D721Med (cell line): ENCODE results near the gene CCDC137.
A peak's percentile ranks its signal among the peaks of the same experiment; 100 is the strongest.

ENCODE experiments used
- DNase-seq: peaks from one replicate; pipeline ENCODE4 v3.0.0; 2011; ENCODE audit warnings: low spot score; ENCODE audit not compliant: insufficient read length
- FAIRE-seq: peaks from 2 replicates; lab custom pipeline; 2011; peaks lifted over from hg19 to GRCh38; lab: Jason Lieb, UNC
- TF ChIP-seq, protein P1 (sequence below): IDR thresholded peaks from 2 replicates; pipeline ENCODE4 v1.5.1; 2012; ENCODE audit warnings: mild to moderate bottlenecking, control low read depth; ENCODE audit not compliant: insufficient read depth; ENCODE audit errors: missing control alignments

CCDC137 gene

DNA sequence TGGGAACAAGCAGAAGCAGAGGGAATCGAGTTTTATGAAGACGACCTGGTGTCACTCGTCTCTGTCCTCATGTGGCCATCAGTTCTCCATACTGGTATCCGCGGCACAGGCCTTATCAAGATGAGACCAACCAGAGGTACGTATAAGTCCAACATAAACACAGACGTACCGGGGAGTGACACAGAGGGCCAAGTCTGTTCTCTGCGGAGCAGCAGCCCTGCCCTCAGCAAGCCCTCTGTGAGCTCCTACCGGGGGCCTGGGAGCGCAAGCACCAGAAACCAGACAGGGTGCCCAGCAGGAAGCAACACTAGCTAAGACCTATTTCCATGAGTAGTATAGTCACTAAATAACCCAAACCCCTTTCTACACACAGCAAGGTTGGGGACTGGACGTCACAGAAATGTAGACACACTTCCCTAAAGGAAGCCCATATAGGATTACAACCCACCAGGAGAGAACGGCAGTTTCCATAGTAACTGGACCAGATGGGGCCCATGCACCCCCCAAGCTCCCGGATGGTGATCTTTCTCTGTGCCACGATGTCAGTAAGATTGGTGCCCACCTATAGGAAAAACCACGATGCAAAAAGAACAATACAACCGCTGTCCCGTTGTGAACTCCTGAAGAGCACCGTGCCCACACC is 16.1 kb downstream of the CCDC137 start:
- TF ChIP-seq, protein P1, sequence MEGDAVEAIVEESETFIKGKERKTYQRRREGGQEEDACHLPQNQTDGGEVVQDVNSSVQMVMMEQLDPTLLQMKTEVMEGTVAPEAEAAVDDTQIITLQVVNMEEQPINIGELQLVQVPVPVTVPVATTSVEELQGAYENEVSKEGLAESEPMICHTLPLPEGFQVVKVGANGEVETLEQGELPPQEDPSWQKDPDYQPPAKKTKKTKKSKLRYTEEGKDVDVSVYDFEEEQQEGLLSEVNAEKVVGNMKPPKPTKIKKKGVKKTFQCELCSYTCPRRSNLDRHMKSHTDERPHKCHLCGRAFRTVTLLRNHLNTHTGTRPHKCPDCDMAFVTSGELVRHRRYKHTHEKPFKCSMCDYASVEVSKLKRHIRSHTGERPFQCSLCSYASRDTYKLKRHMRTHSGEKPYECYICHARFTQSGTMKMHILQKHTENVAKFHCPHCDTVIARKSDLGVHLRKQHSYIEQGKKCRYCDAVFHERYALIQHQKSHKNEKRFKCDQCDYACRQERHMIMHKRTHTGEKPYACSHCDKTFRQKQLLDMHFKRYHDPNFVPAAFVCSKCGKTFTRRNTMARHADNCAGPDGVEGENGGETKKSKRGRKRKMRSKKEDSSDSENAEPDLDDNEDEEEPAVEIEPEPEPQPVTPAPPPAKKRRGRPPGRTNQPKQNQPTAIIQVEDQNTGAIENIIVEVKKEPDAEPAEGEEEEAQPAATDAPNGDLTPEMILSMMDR = no peak
- no peak for DNase-seq
- no peak for FAIRE-seq

DNA sequence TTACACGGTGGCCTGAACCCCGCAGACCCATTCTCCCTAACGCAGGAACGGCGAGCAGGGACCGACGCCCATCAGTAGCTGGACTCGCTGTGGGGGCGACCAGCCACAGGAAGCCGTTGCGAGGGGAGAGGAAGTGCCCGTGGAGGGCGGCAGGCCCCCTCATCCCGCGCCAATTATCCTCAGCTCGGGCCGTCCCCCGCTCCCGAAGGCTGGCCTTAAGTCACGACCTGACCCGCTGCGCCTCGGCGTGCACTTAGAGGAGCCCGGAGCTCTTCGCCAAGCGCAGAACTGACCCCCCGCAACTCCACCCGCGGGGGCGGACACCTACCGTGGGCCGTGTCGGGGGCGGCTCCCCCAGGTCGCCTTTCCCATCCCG is 16.7 kb downstream of the CCDC137 start:
- TF ChIP-seq, protein P1 = no peak
- FAIRE-seq (no peak), DNase-seq (no peak)

DNA sequence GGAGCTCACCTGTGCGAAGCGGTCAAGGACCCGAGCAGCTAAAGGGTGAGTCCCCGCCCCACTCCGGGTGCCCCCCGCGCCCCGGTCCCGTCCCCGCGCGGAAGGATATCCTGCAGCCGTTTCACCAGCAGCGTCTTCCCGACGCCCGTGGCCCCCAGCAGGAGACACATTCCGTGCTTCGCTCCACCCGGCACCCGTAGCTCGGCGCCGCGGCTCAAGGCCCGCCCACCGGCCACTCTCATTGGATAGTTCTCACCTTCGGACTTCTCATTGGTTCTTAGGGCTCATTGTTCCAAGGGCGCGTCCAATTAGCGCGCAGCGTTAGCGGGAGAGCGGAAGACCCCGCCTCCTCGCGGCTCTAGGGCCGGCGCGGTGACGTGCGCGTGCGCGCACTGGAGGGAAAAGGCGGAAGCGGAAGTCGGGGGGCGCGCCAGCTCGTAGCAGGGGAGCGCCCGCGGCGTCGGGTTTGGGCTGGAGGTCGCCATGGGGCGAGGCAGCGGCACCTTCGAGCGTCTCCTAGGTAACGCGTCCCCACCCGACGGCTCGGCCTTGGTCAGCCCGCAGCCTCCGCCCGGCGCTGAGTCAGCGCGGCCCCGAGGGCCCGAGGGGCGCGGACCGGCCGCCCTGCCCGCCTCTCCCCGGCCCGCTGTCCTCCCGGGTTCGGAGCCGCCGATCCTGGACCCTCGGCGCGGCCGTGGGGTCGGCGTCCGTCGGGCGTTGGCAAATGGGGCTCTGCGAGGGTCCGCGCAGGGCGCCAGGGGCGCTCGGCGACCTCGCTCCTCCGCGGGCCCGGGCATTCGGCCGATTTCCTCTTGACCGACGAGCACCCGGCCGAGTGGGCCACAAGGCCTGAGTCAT is 17.3 kb downstream of the CCDC137 start, which contains the start of the genes ARL16 and HGS:
ARL16 (minus strand) TSS at position 214 of the 858 bp plus-strand sequence; CDS start at position 170, 44 bp downstream.
HGS (plus strand) TSS at position 428 of the 858 bp plus-strand sequence; CDS start at position 484, 56 bp downstream.
- DNase-seq (peak; percentile 100), FAIRE-seq (no peak)
- TF ChIP-seq, protein P1 = no peak

DNA sequence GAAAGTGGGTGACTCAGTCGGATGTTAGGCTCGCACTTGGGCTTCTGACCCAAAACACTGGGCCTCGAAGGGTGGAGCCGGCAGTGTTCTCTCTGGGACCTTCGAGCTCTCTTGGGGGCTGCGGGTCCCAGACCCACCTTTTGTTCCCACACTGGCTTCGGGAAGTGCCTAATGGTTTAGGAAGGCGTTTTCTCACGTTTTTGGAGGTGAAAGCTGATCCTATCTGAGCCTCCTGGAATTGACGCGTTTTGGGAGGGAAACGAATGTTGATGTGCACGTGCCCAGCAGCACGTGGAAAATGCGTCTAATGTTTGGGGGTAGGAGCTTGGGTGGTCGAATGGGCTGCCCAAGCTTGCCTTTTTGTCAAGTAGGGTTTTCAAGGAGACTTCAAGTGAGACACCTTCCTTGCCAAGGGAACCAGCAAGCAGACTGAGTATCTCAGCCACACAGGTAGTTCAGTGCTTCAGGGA is 17.9 kb downstream of the CCDC137 start:
- no peak for DNase-seq
- no peak for FAIRE-seq

DNA sequence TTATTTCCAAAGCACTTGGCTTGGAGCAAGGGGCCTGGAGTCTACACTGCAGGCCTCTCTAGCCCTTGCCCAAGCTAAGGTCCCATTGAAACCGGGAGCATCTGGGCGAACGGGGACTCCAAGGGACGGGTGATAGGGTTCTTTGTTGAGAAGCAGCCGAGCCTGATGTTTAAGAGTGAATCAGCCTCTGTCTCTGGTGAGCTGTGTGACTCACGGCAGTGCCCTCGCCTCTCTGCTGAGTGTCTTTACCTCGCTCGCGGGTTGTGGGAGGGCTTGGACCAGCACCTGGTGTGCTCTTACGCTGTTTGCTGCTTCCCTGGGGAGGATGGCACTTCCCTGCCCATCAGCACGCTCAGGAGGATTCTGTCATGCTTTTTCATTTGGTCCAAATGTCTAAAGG is 18.6 kb downstream of the CCDC137 start:
- TF ChIP-seq, protein P1 = no peak
- FAIRE-seq (no peak), DNase-seq (no peak)

More for the DNA sequence above, 17.9 kb downstream of the CCDC137 start:
- TF ChIP-seq, protein P1 = no peak

DNA sequence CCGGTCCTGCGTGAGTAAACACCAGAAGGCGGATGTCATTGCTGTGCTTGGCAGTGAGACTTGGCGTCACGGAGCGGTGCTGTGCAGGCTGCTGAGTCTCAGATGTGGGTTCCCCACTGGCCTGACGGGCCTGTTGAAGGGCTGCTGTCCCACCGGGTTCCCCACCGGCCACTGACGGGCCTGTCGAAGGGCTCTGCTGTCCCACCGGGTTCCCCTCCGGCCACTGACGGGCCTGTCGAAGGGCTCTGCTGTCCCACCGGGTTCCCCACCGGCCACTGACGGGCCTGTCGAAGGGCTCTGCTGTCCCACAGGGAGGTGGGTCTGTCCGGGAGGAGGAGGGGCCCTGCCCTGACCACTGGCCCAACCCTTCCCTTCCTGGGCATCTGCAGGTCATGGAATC is 20.1 kb downstream of the CCDC137 start:
- FAIRE-seq (no peak), DNase-seq (no peak)
- TF ChIP-seq, protein P1 = no peak
